K562 (cell line): ENCODE results near the gene H2AZ2. TPM values are rescaled to one million over a fixed set of nuclear protein-coding genes. Genes with fewer than 3 reads are reported as not detected.

Experiments used
- ATAC-seq: fragments of 200-7000 bp; cut with Tn5 transposase; 3 replicates; pipeline ENCODE4 v1.9.1; 2020; ENCODE audit warnings: moderate library complexity
- BruUV-seq: library from RNA; stranded (reverse); fragments of 400-500 nt; replicated peaks from 2 replicates; lab custom pipeline; 2021; lab: Mats Ljungman, UMichigan
- CTCF ChIA-PET: fragments of 300-600 bp; formaldehyde crosslinking; extraction: SDS; loops from one replicate; lab custom pipeline; 2021; ENCODE audit warnings: low intra/inter-chr PET ratio; lab: Yijun Ruan, JAX
- POLR2A ChIA-PET: fragments of 300-600, 350-650 bp; sonication (Branson Sonifier 250); formaldehyde crosslinking; extraction: SDS; loops from one replicate; lab custom pipeline; 2021; ENCODE audit warnings: antibody characterized with exemption, inconsistent platforms; lab: Yijun Ruan, JAX
- DNase-seq, 4 experiments: peaks; one replicate each; pipeline versions ENCODE4 v3.0.0 to v3.0.0-alpha.2; 2011 to 2018; ENCODE audit warnings: low spot score in 3 of 4, mixed read lengths in 3 of 4; ENCODE audit errors: extremely low read depth in 1 of 4
- FAIRE-seq: peaks from 2 replicates; lab custom pipeline; 2011; peaks lifted over from hg19 to GRCh38; lab: Jason Lieb, UNC
- H2AFZ ChIP-seq: 2 replicates; pipeline ENCODE4 v1.6.0; 2011; ENCODE audit warnings: low read depth, low read length, control low read depth, inconsistent platforms
- H3K27ac ChIP-seq: fragments of 200-600 bp; 3 replicates; pipeline ENCODE4 v1.8.0; 2011; ENCODE audit warnings: low read depth, mild to moderate bottlenecking, control low read depth, inconsistent platforms, low read length, moderate library complexity, mixed read lengths; ENCODE audit errors: extremely low read depth
- H3K27me3 ChIP-seq, 2 experiments: fragments of 300-600 bp in 1 of 2; 2 replicates in 1 of 2; 3 replicates in 1 of 2; pipeline versions ENCODE4 v1.6.0 to v1.8.0; 2011; ENCODE audit warnings: inconsistent platforms in 2 of 2, low read length in 2 of 2, mild to moderate bottlenecking in 1 of 2, mixed read lengths in 1 of 2, moderate library complexity in 1 of 2; ENCODE audit not compliant: control insufficient read depth in 2 of 2, insufficient read depth in 2 of 2
- H3K36me3 ChIP-seq: fragments of 300-600 bp; 3 replicates; pipeline ENCODE4 v1.8.0; 2011; ENCODE audit warnings: mild to moderate bottlenecking, low read length, inconsistent platforms; ENCODE audit not compliant: control insufficient read depth, insufficient read depth
- H3K4me1 ChIP-seq, 2 experiments: fragments of 200-600 bp in 1 of 2; replicated peaks in 1 of 2; 2 replicates in 1 of 2; 3 replicates in 1 of 2; pipeline versions ENCODE4 v1.5.1 to v1.8.0; 2011; ENCODE audit warnings: inconsistent platforms in 2 of 2, low read length in 2 of 2, mild to moderate bottlenecking in 1 of 2, mixed read lengths in 1 of 2, moderate library complexity in 1 of 2; ENCODE audit not compliant: control insufficient read depth in 2 of 2, insufficient read depth in 2 of 2
- H3K4me2 ChIP-seq: 2 replicates; pipeline ENCODE4 v1.6.1; 2011; ENCODE audit warnings: low read length, control low read depth, inconsistent platforms, mixed read lengths; ENCODE audit not compliant: insufficient read depth
- H3K4me3 ChIP-seq: fragments of 200-600 bp; sonication (generic), shearing (Covaris generic); 2 replicates; pipeline ENCODE4 v1.5.1; 2016; ENCODE audit warnings: control low read depth, inconsistent platforms
- H3K79me2 ChIP-seq: fragments of 200-600 bp; 3 replicates; pipeline ENCODE4 v1.8.0; 2011; ENCODE audit warnings: low read length, inconsistent platforms; ENCODE audit not compliant: control insufficient read depth, insufficient read depth
- H3K9ac ChIP-seq, 2 experiments: 2 replicates each; pipeline versions ENCODE4 v1.6.0 to v1.6.1; 2011; ENCODE audit warnings: low read depth in 2 of 2, low read length in 2 of 2, control low read depth in 1 of 2, inconsistent platforms in 1 of 2, mild to moderate bottlenecking in 1 of 2, mixed read lengths in 1 of 2; ENCODE audit not compliant: insufficient read depth in 1 of 2
- H3K9me1 ChIP-seq: one replicate; pipeline ENCODE4 v1.6.0; 2011; ENCODE audit warnings: inconsistent platforms, mild to moderate bottlenecking, low read length, moderate library complexity; ENCODE audit not compliant: control insufficient read depth, insufficient read depth
- H3K9me3 ChIP-seq: replicated peaks from 2 replicates; pipeline ENCODE4 v1.5.1; 2011; ENCODE audit warnings: low read depth, low read length, inconsistent platforms; ENCODE audit not compliant: control insufficient read depth, insufficient read depth
- H4K20me1 ChIP-seq: replicated peaks from 2 replicates; pipeline ENCODE4 v1.6.1; 2011; ENCODE audit warnings: low read length, inconsistent platforms, mixed read lengths; ENCODE audit not compliant: control insufficient read depth, insufficient read depth
- SPI1 ChIP-seq: IDR thresholded peaks from 2 replicates; pipeline ENCODE4 v1.6.1; 2011; ENCODE audit warnings: low read depth, low read length, control low read depth, borderline replicate concordance
- WGBS: fragments of 100-300 bp; shearing (Covaris generic); methylation state at CpG from one replicate; pipeline ENCODE4 v1.1.6; 2016; ENCODE audit warnings: low coverage, mixed read lengths; ENCODE audit not compliant: insufficient coverage; ENCODE audit errors: missing lambda C conversion rate; 5-methylcytosine and 5-hydroxymethylcytosine counted together
- in situ Hi-C: fragments of 300-500 bp; cut with MboI; formaldehyde crosslinking; loops from 4 replicates; pipeline ENCODE4 v1.15.0; 2018; ENCODE audit warnings: inconsistent platforms, mixed read lengths
- intact Hi-C: fragments of 100-400 bp; cut with micrococcal nuclease; formaldehyde crosslinking; loops from 2 replicates; pipeline ENCODE4 v1.14.2; 2022
- polyA plus RNA-seq, 8 experiments: library from polyadenylated mRNA; depleted of rRNA in 4 of 8; stranded (reverse) in 5 of 8; unstranded in 3 of 8; fragments of >200 nt; fragmentation: Nextera tagmentation in 2 of 8; fragmentation: Illumina TruSeq in 1 of 8; extraction: Ambion mirVana in 2 of 8; extraction: Trizol in 1 of 8; gene quantifications; 2 replicates each; pipeline versions ENCODE4 v1.2.1 to v1.2.3, GENCODE V29; 2011 to 2014; ENCODE audit warnings: inconsistent platforms in 1 of 8, missing spikeins in 1 of 8
- total RNA-seq, 7 experiments: library from RNA; depleted of rRNA in 6 of 7; stranded (reverse); fragments of >200 nt in 6 of 7; fragmentation: Illumina TruSeq in 2 of 7; extraction: Trizol in 2 of 7; gene quantifications; 2 replicates each; pipeline versions ENCODE4 v1.2.1 to v1.2.3, GENCODE V29; 2011 to 2021; ENCODE audit warnings: low replicate concordance in 1 of 7
- TF ChIP-seq, protein P1 (sequence below): fragments of 250-450 bp; sonication (Bioruptor Pico); IDR thresholded peaks from 2 replicates; pipeline ENCODE4 v1.4.0; 2020; ENCODE audit warnings: mild to moderate bottlenecking, moderate library complexity

Gene H2AZ2
- total and polyA plus RNA-seq, 9 of the 15 experiments (the other 6 are each of a cell fraction or from before 2014, with no cell fraction given): 105 to 382 (median 286) TPM

DNA sequence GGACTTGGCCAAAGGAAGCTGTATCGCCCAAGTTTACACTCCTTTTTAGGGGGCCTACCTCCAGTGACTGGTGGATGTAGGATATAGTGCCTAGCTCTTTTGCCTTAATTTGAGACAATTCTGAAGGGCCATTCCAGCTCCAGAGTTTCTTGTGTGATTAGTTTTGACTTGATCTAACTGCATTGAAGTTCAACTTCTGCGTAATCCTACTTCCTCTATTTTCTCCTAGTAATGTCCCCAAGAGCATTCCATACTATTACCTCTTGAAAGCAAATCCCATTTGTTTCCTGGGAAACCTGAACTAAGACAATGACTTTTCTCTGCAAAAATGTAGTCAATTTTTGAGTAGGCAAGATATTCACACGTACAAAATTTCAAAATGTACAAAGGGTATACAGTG lies 4.7 kb upstream of the H2AZ2 start:
- WGBS: 65% methylated on average over 3 of the region's 3 CpGs
- Histone ChIP-seq H3K9me1 (no peaks in the 10 kb centered on the region), H3K4me3 (no peak overlapping the region), H3K36me3 (peaks cover 5% of the 10 kb centered on the region; the same call in 2 of the 3 replicates), H3K79me2 (peaks cover 15% of the 10 kb centered on the region), H3K9me3 (no peaks in the 10 kb centered on the region), H4K20me1 (0 out of 2 replicates have a peak, but pooled peaks cover under 1% of the 10 kb centered on the region), H3K4me1 (peaks cover 7 to 14% of the 10 kb centered on the region in 2 experiments; a peak in 3 of 5 replicates), H3K27me3 (no peaks in the 10 kb centered on the region), H3K9ac (no peak overlapping the region), H3K4me2 (no peak overlapping the region), H2AFZ (no peak overlapping the region), H3K27ac (no peak overlapping the region)
- CTCF ChIA-PET: no interaction called here
- POLR2A ChIA-PET: interaction anchor here (1.0 to 2.2 kb wide), 3 partner anchors 28 to 133 kb away, joined by 3 to 8 read pairs (median 3); no protein-coding TSS in a partner anchor
- in situ Hi-C loops (no loop called here), intact Hi-C loops (loop anchor here (10.0 kb wide), 1 partner anchor 282 kb away; no protein-coding TSS in a partner anchor)
- DNase-seq: no peak
- TF ChIP-seq, protein P1, sequence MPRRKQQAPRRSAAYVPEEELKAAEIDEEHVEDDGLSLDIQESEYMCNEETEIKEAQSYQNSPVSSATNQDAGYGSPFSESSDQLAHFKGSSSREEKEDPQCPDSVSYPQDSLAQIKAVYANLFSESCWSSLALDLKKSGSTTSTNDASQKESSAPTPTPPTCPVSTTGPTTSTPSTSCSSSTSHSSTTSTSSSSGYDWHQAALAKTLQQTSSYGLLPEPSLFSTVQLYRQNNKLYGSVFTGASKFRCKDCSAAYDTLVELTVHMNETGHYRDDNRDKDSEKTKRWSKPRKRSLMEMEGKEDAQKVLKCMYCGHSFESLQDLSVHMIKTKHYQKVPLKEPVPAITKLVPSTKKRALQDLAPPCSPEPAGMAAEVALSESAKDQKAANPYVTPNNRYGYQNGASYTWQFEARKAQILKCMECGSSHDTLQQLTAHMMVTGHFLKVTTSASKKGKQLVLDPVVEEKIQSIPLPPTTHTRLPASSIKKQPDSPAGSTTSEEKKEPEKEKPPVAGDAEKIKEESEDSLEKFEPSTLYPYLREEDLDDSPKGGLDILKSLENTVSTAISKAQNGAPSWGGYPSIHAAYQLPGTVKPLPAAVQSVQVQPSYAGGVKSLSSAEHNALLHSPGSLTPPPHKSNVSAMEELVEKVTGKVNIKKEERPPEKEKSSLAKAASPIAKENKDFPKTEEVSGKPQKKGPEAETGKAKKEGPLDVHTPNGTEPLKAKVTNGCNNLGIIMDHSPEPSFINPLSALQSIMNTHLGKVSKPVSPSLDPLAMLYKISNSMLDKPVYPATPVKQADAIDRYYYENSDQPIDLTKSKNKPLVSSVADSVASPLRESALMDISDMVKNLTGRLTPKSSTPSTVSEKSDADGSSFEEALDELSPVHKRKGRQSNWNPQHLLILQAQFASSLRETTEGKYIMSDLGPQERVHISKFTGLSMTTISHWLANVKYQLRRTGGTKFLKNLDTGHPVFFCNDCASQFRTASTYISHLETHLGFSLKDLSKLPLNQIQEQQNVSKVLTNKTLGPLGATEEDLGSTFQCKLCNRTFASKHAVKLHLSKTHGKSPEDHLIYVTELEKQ: no peak
- TF ChIP-seq SPI1: 0 out of 2 replicates have a peak, but pooled peaks have one; percentile 56
- BruUV-seq: no TSS peak
- FAIRE-seq: no peak
- no peak for ATAC-seq
